A673 (cell line): Measurements from ENCODE around the gene AGPAT3. TPM values are rescaled to one million over a fixed set of nuclear protein-coding genes. Genes with fewer than 3 reads are reported as not detected.
A peak's percentile ranks its signal among the peaks of the same experiment; 100 is the strongest.

Experiments used
- BruUV-seq: library from RNA; stranded (reverse); fragments of 400-500 nt; replicated peaks from 2 replicates; lab custom pipeline; 2021; lab: Mats Ljungman, UMichigan
- CTCF ChIA-PET: fragments of 300-600 bp; sonication (Branson Sonifier 250); formaldehyde crosslinking; loops from one replicate; lab custom pipeline; 2022; ENCODE audit warnings: antibody characterized with exemption; lab: Charles Lee
- POLR2A ChIA-PET: fragments of 300-600 bp; sonication (Branson Sonifier 250); formaldehyde crosslinking; loops from one replicate; lab custom pipeline; 2022; ENCODE audit warnings: antibody characterized with exemption; ENCODE audit not compliant: low non-redundant PET; lab: Charles Lee
- DNase-seq: peaks from one replicate; pipeline ENCODE4 v3.0.0-alpha.2; 2015; ENCODE audit warnings: low spot score
- H3K27ac ChIP-seq: fragments of 200-600 bp; sonication (generic); 2 replicates; pipeline ENCODE4 v1.5.1; 2016; ENCODE audit warnings: mixed run types, low read depth, mild to moderate bottlenecking, mixed read lengths, antibody characterized with exemption, low read length; ENCODE audit not compliant: poor library complexity, severe bottlenecking
- H3K27me3 ChIP-seq: fragments of 200-600 bp; sonication (generic); replicated peaks from 2 replicates; pipeline ENCODE4 v1.6.1; 2017; ENCODE audit warnings: mixed run types, low read depth, mild to moderate bottlenecking, mixed read lengths, antibody characterized with exemption, low read length; ENCODE audit not compliant: insufficient read depth, poor library complexity
- H3K36me3 ChIP-seq: fragments of 200-600 bp; sonication (generic); 2 replicates; pipeline ENCODE4 v1.6.1; 2016; ENCODE audit warnings: mixed run types, mild to moderate bottlenecking, mixed read lengths, antibody characterized with exemption, low read length; ENCODE audit not compliant: insufficient read depth, poor library complexity, severe bottlenecking
- H3K4me1 ChIP-seq: fragments of 200-600 bp; sonication (generic); 2 replicates; pipeline ENCODE4 v1.6.1; 2017; ENCODE audit warnings: mixed run types, mild to moderate bottlenecking, mixed read lengths, antibody characterized with exemption, low read length; ENCODE audit not compliant: insufficient read depth, poor library complexity, severe bottlenecking
- H3K4me3 ChIP-seq: fragments of 200-600 bp; sonication (generic); 2 replicates; pipeline ENCODE4 v1.5.1; 2016; ENCODE audit warnings: low read depth, mixed run types, mild to moderate bottlenecking, mixed read lengths, low read length; ENCODE audit not compliant: poor library complexity, severe bottlenecking
- H3K9me3 ChIP-seq: fragments of 200-600 bp; sonication (generic); 2 replicates; pipeline ENCODE4 v1.6.1; 2016; ENCODE audit warnings: mixed run types, low read depth, mild to moderate bottlenecking, mixed read lengths, antibody characterized with exemption, low read length; ENCODE audit not compliant: poor library complexity, severe bottlenecking
- CTCF ChIP-seq: fragments of 300-800, 200-600 bp; sonication (generic); conservative IDR thresholded peaks from 2 replicates; pipeline ENCODE4 v1.5.1; 2017; ENCODE audit warnings: low read depth, mild to moderate bottlenecking, antibody characterized with exemption, low read length, moderate library complexity, mixed read lengths
- EZH2 ChIP-seq: fragments of 200-600 bp; sonication (generic); IDR thresholded peaks from 2 replicates; pipeline ENCODE4 v1.6.1; 2017; ENCODE audit warnings: borderline replicate concordance, low read depth, mild to moderate bottlenecking, mixed read lengths, antibody characterized with exemption, low read length; ENCODE audit not compliant: poor library complexity, severe bottlenecking
- intact Hi-C: fragments of 100-400 bp; cut with micrococcal nuclease; formaldehyde crosslinking; loops from one replicate; pipeline ENCODE4 v1.10.0; 2022; ENCODE audit not compliant: unreplicated experiment
- total RNA-seq: library from RNA; stranded (reverse); gene quantifications from 2 replicates; pipeline ENCODE4 v1.2.3, GENCODE V29; 2021

Gene AGPAT3
- total RNA-seq, 1 experiment from 2014 or later, result 69.6 TPM

- no peak overlapping the region for H3K4me3 ChIP-seq
- ChIA-PET CTCF (no interaction called here), POLR2A (no interaction called here)
- no peak for DNase-seq
- TF ChIP-seq CTCF (no peak), EZH2 (no peak)
- no peaks in the 10 kb centered on the region for H3K27me3 ChIP-seq
- H3K9me3 ChIP-seq, result no peaks in the 10 kb centered on the region
- H3K4me1 ChIP-seq, result peaks cover 11% of the 10 kb centered on the region
- H3K27ac ChIP-seq, result peak overlapping the region; percentile 37
- no peaks in the 10 kb centered on the region for H3K36me3 ChIP-seq
- intact Hi-C loops, result no loop called here
- BruUV-seq, result no TSS peak
Observed at GRCh38 chr21:43905726-43906455, 40.9 kb downstream of the AGPAT3 start.

- no peak for DNase-seq
- H3K27me3 ChIP-seq, result no peaks in the 10 kb centered on the region
- no TSS peak for BruUV-seq
- H3K36me3 ChIP-seq, result no peaks in the 10 kb centered on the region
- no peak for TF ChIP-seq CTCF
- TF ChIP-seq EZH2, result no peak
- ChIA-PET POLR2A (no interaction called here), CTCF (interaction anchor here (0.5 kb wide), 1 partner anchor 14 kb away, joined by 3 read pairs; no protein-coding TSS in a partner anchor)
- H3K4me3 ChIP-seq, result no peak overlapping the region
- peaks cover 11% of the 10 kb centered on the region for H3K4me1 ChIP-seq
- no peak overlapping the region for H3K27ac ChIP-seq
- intact Hi-C loops, result no loop called here
- no peaks in the 10 kb centered on the region for H3K9me3 ChIP-seq
Observed at GRCh38 chr21:43906585-43907370, 41.8 kb downstream of the AGPAT3 start.

- CTCF ChIA-PET, result interaction anchor here (0.5 kb wide), 1 partner anchor 13 kb away, joined by 3 read pairs; no protein-coding TSS in a partner anchor
- intact Hi-C loops, result no loop called here
- no peak for DNase-seq
Observed at GRCh38 chr21:43907751-43908150, 42.7 kb downstream of the AGPAT3 start.

More at GRCh38 chr21:43907751-43908150, 42.7 kb downstream of the AGPAT3 start:
- BruUV-seq, result no TSS peak
- TF ChIP-seq CTCF, result no peak
- TF ChIP-seq EZH2, result no peak
- H3K4me1 ChIP-seq, result peaks cover 3% of the 10 kb centered on the region
- POLR2A ChIA-PET, result no interaction called here
- H3K27ac ChIP-seq, result no peak overlapping the region
- no peak overlapping the region for H3K4me3 ChIP-seq
- H3K9me3 ChIP-seq, result peaks cover under 1% of the 10 kb centered on the region
- H3K27me3 ChIP-seq, result no peaks in the 10 kb centered on the region
- no peaks in the 10 kb centered on the region for H3K36me3 ChIP-seq
